ENCODE measurements around the gene PROM1. TPM values are rescaled to one million over a fixed set of nuclear protein-coding genes. Genes with fewer than 3 reads are reported as not detected.

The PROM1 gene
- total and polyA plus RNA-seq, 2 of the 13 experiments (the other 11 are each of a cell fraction or from before 2014, with no cell fraction given), result 3.9 to 16.4 TPM

GRCh38 chr4:16083241-16084191, at the start of gene PROM1 (continued):
- 0 out of 4 replicates have a peak, but pooled peaks of 1 of the 2 experiments have one; percentile 23 for TF ChIP-seq REST (IDR thresholded peaks at IDR 0.05; ENCODE audit: borderline replicate concordance in 1 of 2, low read depth in 1 of 2, low read length in 2 of 2)
- no peak for TF ChIP-seq CSRNP1 (CRISPR knock-in tag; IDR thresholded peaks at IDR 0.05)
- TF ChIP-seq ZSCAN12 (CRISPR knock-in tag; IDR thresholded peaks at IDR 0.05), result no peak
- no peak for TF ChIP-seq ZNF274 (CRISPR knock-in tag; IDR thresholded peaks at IDR 0.05)
- TF ChIP-seq ZNF687 (CRISPR knock-in tag; IDR thresholded peaks at IDR 0.05), result peak; percentile 54; the same call in 1 of the 2 replicates
- TF ChIP-seq GABPB1 (CRISPR knock-in tag; IDR thresholded peaks at IDR 0.05), result peak; percentile 18; the same call in 1 of the 2 replicates
- peak; percentile 59; the same call in 1 of the 2 replicates for TF ChIP-seq ZNF563 (CRISPR knock-in tag; IDR thresholded peaks at IDR 0.05)
- TF ChIP-seq RBFOX2 (IDR thresholded peaks at IDR 0.05; ENCODE audit: low read depth, low read length), result peak; percentile 16
- TF ChIP-seq ZNF280B (CRISPR knock-in tag; IDR thresholded peaks at IDR 0.05; ENCODE audit: borderline replicate concordance), result no peak
- no peak for TF ChIP-seq LCORL (IDR thresholded peaks at IDR 0.05)
- peak; percentile 30; the same call in 1 of the 2 replicates for TF ChIP-seq LCORL (CRISPR knock-in tag; IDR thresholded peaks at IDR 0.05)
- TF ChIP-seq ZFP91 (CRISPR knock-in tag; IDR thresholded peaks at IDR 0.05; ENCODE audit: borderline replicate concordance), result peak; percentile 19; the same call in 1 of the 2 replicates
- peak; percentile 35; the same call in 1 of the 2 replicates for TF ChIP-seq ZBTB38 (CRISPR knock-in tag; IDR thresholded peaks at IDR 0.05)

All from HepG2 (cell line).